A673 (cell line): Measurements from ENCODE around the gene IFNL1.

ENCODE experiments used
- EZH2 ChIP-seq: fragments of 200-600 bp; sonication (generic); IDR thresholded peaks from 2 replicates; pipeline ENCODE4 v1.6.1; 2017; ENCODE audit warnings: borderline replicate concordance, low read depth, mild to moderate bottlenecking, mixed read lengths, antibody characterized with exemption, low read length; ENCODE audit not compliant: poor library complexity, severe bottlenecking
- TF ChIP-seq, protein P1 (sequence below): fragments of 300-800, 200-600 bp; sonication (generic); conservative IDR thresholded peaks from 2 replicates; pipeline ENCODE4 v1.5.1; 2017; ENCODE audit warnings: low read depth, mild to moderate bottlenecking, antibody characterized with exemption, low read length, moderate library complexity, mixed read lengths

DNA sequence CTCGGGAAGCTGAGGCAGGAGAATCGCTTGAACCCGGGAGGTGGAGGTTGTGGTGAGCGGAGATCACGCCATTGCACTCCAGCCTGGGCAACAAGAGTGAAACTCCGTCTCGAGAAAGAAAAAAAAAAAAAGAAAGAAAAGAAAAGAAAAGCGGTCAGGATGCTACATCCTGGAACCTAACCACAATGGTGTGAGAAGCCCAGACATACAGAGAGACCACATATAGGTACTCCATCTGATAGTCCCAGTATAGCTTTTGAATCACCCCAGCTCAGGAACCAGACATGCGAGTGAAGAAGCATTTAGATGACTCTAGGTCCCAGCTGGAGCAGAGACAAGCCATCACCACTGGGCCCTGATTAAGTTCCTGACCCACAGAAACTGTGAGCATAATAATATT lies 3.2 kb downstream of the IFNL1 start:
- TF ChIP-seq, protein P1, sequence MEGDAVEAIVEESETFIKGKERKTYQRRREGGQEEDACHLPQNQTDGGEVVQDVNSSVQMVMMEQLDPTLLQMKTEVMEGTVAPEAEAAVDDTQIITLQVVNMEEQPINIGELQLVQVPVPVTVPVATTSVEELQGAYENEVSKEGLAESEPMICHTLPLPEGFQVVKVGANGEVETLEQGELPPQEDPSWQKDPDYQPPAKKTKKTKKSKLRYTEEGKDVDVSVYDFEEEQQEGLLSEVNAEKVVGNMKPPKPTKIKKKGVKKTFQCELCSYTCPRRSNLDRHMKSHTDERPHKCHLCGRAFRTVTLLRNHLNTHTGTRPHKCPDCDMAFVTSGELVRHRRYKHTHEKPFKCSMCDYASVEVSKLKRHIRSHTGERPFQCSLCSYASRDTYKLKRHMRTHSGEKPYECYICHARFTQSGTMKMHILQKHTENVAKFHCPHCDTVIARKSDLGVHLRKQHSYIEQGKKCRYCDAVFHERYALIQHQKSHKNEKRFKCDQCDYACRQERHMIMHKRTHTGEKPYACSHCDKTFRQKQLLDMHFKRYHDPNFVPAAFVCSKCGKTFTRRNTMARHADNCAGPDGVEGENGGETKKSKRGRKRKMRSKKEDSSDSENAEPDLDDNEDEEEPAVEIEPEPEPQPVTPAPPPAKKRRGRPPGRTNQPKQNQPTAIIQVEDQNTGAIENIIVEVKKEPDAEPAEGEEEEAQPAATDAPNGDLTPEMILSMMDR, result no peak
- no peak for TF ChIP-seq EZH2
